ENCODE results near the gene GPR137B. TPM values are rescaled to one million over a fixed set of nuclear protein-coding genes. Genes with fewer than 3 reads are reported as not detected.

Gene GPR137B
- total and polyA plus RNA-seq, 2 of the 8 experiments (the other 6 are each of a cell fraction or from before 2014, with no cell fraction given) = 6.9 to 7.7 TPM

DNA sequence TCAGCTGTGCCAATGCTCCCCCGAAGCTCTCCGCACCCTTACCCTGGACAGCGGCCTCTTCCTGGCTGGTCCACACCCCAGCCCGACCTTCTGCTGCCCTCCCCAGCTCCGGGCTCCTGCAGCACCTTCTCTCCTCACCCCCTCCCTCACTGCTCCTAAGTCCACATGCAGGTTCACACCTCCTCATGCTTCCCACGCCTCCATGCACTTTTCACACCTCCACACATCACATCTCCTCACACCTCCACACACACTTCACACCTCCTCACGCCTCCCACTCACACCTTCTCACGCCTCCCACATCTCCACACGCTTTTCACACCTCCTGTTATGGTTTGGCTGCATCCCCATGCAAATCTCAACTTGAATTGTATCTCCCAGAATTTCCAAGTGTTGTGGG is 18.9 kb downstream of the GPR137B start (continued):
- TF ChIP-seq, protein P1, sequence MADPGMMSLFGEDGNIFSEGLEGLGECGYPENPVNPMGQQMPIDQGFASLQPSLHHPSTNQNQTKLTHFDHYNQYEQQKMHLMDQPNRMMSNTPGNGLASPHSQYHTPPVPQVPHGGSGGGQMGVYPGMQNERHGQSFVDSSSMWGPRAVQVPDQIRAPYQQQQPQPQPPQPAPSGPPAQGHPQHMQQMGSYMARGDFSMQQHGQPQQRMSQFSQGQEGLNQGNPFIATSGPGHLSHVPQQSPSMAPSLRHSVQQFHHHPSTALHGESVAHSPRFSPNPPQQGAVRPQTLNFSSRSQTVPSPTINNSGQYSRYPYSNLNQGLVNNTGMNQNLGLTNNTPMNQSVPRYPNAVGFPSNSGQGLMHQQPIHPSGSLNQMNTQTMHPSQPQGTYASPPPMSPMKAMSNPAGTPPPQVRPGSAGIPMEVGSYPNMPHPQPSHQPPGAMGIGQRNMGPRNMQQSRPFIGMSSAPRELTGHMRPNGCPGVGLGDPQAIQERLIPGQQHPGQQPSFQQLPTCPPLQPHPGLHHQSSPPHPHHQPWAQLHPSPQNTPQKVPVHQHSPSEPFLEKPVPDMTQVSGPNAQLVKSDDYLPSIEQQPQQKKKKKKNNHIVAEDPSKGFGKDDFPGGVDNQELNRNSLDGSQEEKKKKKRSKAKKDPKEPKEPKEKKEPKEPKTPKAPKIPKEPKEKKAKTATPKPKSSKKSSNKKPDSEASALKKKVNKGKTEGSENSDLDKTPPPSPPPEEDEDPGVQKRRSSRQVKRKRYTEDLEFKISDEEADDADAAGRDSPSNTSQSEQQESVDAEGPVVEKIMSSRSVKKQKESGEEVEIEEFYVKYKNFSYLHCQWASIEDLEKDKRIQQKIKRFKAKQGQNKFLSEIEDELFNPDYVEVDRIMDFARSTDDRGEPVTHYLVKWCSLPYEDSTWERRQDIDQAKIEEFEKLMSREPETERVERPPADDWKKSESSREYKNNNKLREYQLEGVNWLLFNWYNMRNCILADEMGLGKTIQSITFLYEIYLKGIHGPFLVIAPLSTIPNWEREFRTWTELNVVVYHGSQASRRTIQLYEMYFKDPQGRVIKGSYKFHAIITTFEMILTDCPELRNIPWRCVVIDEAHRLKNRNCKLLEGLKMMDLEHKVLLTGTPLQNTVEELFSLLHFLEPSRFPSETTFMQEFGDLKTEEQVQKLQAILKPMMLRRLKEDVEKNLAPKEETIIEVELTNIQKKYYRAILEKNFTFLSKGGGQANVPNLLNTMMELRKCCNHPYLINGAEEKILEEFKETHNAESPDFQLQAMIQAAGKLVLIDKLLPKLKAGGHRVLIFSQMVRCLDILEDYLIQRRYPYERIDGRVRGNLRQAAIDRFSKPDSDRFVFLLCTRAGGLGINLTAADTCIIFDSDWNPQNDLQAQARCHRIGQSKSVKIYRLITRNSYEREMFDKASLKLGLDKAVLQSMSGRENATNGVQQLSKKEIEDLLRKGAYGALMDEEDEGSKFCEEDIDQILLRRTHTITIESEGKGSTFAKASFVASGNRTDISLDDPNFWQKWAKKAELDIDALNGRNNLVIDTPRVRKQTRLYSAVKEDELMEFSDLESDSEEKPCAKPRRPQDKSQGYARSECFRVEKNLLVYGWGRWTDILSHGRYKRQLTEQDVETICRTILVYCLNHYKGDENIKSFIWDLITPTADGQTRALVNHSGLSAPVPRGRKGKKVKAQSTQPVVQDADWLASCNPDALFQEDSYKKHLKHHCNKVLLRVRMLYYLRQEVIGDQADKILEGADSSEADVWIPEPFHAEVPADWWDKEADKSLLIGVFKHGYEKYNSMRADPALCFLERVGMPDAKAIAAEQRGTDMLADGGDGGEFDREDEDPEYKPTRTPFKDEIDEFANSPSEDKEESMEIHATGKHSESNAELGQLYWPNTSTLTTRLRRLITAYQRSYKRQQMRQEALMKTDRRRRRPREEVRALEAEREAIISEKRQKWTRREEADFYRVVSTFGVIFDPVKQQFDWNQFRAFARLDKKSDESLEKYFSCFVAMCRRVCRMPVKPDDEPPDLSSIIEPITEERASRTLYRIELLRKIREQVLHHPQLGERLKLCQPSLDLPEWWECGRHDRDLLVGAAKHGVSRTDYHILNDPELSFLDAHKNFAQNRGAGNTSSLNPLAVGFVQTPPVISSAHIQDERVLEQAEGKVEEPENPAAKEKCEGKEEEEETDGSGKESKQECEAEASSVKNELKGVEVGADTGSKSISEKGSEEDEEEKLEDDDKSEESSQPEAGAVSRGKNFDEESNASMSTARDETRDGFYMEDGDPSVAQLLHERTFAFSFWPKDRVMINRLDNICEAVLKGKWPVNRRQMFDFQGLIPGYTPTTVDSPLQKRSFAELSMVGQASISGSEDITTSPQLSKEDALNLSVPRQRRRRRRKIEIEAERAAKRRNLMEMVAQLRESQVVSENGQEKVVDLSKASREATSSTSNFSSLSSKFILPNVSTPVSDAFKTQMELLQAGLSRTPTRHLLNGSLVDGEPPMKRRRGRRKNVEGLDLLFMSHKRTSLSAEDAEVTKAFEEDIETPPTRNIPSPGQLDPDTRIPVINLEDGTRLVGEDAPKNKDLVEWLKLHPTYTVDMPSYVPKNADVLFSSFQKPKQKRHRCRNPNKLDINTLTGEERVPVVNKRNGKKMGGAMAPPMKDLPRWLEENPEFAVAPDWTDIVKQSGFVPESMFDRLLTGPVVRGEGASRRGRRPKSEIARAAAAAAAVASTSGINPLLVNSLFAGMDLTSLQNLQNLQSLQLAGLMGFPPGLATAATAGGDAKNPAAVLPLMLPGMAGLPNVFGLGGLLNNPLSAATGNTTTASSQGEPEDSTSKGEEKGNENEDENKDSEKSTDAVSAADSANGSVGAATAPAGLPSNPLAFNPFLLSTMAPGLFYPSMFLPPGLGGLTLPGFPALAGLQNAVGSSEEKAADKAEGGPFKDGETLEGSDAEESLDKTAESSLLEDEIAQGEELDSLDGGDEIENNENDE (IDR thresholded peaks at IDR 0.05; ENCODE audit: insufficient replicate concordance, low read length) = no peak
- no peak for TF ChIP-seq TCF12 (IDR thresholded peaks at IDR 0.05; ENCODE audit: low read depth, low read length)
- TF ChIP-seq YY1 (IDR thresholded peaks at IDR 0.05; ENCODE audit: low read depth, low read length) = no peak
- TF ChIP-seq POLR2AphosphoS5 (IDR thresholded peaks at IDR 0.05; ENCODE audit: low read depth, low read length) = no peak
- no peak for TF ChIP-seq NANOG (IDR thresholded peaks at IDR 0.05; ENCODE audit: insufficient read depth, low read depth, low read length, poor library complexity, severe bottlenecking)
